ENCODE measurements around the gene CFD.

- TF ChIP-seq CTCF (conservative IDR thresholded peaks at IDR 0.05; ENCODE audit: low read length) (no peak), EZH2phosphoT487 (IDR thresholded peaks at IDR 0.05; ENCODE audit: borderline replicate concordance) (no peak)
Observed at GRCh38 chr19:882871-883497, 23.5 kb downstream of the CFD start.
